Ishikawa (cell line): ENCODE results near the gene TSPAN14.
A peak's percentile ranks its signal among the peaks of the same experiment; 100 is the strongest.

Source experiments
- CEBPB ChIP-seq: IDR thresholded peaks from 2 replicates; pipeline ENCODE4 v1.6.1; 2012
- CREB1 ChIP-seq: IDR thresholded peaks from 2 replicates; pipeline ENCODE4 v1.6.1; 2012; ENCODE audit warnings: low read depth
- EGR1 ChIP-seq: IDR thresholded peaks from 2 replicates; pipeline ENCODE4 v1.6.1; 2012
- EP300 ChIP-seq: IDR thresholded peaks from 2 replicates; pipeline ENCODE4 v1.6.1; 2012; ENCODE audit warnings: borderline replicate concordance
- FOXM1 ChIP-seq: IDR thresholded peaks from 2 replicates; pipeline ENCODE4 v1.6.1; 2012; ENCODE audit warnings: low read depth, borderline replicate concordance
- MAX ChIP-seq: IDR thresholded peaks from 2 replicates; pipeline ENCODE4 v1.6.1; 2012
- NFIC ChIP-seq: IDR thresholded peaks from 2 replicates; pipeline ENCODE4 v1.6.1; 2012
- RAD21 ChIP-seq: IDR thresholded peaks from 2 replicates; pipeline ENCODE4 v1.6.1; 2012; ENCODE audit warnings: low read depth
- TAF1 ChIP-seq: IDR thresholded peaks from 2 replicates; pipeline ENCODE4 v1.6.1; 2012; ENCODE audit warnings: low read depth, mild to moderate bottlenecking
- TCF12 ChIP-seq: IDR thresholded peaks from 2 replicates; pipeline ENCODE4 v1.6.1; 2012; ENCODE audit warnings: low read depth
- TEAD4 ChIP-seq: IDR thresholded peaks from 2 replicates; pipeline ENCODE4 v1.6.1; 2012
- YY1 ChIP-seq: IDR thresholded peaks from 2 replicates; pipeline ENCODE4 v1.6.1; 2012; ENCODE audit warnings: low read depth
- ZBTB7A ChIP-seq: IDR thresholded peaks from 2 replicates; pipeline ENCODE4 v1.6.1; 2012; ENCODE audit warnings: low read depth
- TF ChIP-seq, protein P1 (sequence below): IDR thresholded peaks from 2 replicates; pipeline ENCODE4 v1.6.1; 2012; ENCODE audit warnings: low read depth, mild to moderate bottlenecking
- TF ChIP-seq, protein P2 (sequence below): IDR thresholded peaks from 2 replicates; pipeline ENCODE4 v1.6.1; 2012

The TSPAN14 gene

DNA sequence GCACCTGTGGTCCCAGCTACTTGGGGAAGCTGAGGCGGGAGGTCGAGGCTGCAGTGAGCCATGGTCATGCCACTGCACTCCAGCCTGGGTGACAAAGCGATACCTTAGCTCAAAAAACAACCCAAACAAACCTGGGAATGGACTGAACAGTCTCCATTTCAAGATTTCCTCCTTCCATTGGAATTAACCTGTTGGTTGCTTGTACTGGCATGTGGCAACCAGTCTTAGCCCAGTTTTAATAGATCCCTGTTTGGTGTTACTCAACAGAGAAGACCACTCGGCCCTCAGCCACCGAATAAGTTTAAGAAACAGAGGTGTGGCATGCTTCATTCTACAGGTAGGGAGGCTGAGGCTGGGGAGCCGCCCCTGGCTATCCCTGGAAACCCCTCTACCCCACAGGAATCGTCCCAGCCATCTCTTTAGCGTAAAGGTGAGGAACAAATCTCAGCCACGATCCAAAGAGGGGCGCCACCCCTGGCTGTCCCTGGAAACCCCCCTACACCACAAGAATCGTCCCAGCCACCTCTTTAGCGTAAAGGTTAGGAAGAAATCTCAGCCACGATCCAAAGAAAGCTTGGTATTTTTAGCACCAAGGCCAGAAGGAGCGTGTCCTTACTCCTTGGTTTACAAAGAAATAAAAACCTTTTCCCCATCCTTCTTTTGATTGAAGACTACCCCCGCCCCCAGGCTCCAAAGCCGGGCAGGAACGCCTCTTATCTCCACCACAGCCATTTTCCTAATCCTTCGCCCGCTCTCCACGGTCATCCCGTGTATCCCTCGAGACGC is 861 bp upstream of the TSPAN14 start:
- TF ChIP-seq NFIC, result 0 out of 2 replicates have a peak, but pooled peaks have one; percentile 27
- TF ChIP-seq, protein P1, sequence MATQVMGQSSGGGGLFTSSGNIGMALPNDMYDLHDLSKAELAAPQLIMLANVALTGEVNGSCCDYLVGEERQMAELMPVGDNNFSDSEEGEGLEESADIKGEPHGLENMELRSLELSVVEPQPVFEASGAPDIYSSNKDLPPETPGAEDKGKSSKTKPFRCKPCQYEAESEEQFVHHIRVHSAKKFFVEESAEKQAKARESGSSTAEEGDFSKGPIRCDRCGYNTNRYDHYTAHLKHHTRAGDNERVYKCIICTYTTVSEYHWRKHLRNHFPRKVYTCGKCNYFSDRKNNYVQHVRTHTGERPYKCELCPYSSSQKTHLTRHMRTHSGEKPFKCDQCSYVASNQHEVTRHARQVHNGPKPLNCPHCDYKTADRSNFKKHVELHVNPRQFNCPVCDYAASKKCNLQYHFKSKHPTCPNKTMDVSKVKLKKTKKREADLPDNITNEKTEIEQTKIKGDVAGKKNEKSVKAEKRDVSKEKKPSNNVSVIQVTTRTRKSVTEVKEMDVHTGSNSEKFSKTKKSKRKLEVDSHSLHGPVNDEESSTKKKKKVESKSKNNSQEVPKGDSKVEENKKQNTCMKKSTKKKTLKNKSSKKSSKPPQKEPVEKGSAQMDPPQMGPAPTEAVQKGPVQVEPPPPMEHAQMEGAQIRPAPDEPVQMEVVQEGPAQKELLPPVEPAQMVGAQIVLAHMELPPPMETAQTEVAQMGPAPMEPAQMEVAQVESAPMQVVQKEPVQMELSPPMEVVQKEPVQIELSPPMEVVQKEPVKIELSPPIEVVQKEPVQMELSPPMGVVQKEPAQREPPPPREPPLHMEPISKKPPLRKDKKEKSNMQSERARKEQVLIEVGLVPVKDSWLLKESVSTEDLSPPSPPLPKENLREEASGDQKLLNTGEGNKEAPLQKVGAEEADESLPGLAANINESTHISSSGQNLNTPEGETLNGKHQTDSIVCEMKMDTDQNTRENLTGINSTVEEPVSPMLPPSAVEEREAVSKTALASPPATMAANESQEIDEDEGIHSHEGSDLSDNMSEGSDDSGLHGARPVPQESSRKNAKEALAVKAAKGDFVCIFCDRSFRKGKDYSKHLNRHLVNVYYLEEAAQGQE, result no peak

DNA sequence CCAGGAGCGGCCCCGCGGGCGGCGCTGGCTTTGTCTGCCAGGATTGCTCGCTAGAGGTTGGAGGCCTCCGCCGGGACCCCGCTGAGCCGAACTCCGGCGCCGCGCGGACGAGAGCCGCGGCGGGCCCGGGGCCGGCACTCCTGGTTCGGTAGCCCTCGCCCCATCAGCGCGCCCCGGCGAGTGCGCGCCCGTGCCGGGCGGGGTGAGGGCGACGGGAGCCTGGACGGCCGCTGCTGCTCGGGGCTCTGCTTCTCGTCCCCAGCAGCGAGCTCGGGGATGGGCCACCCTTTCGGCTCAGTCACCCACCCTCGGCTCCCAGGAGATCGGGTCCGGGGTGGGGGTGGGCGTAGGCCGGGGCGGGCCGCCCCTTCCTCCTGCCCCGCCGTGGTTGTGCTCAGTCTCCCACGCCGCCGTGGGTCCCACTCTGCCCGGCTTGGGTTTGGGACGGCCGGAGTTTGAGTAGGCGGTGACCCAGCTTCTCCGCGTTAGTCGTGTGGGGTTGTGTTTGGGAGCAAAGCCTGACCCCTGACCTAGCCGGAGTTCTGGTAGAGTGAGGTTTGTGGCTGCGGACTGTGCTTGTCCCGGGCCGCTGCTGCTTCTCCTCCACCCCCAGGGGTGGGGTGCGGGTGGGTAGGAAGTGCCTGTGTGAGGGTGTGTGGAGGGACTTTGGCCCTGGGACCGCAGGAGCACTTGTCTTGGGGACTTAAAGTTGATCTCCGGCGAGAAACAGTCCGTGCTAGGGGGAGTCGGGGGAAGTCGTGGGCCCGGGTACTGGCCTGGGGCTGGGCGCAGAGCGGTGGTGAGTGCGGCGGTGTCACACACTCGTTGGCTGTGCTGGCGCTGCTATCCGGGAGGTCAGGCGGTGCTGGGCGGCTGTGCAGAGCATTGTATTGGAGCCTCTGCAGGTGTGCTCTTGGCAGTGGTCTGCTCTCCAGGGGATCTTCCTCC is 677 bp downstream of the TSPAN14 start:
- TF ChIP-seq CEBPB (no peak), RAD21 (no peak), CREB1 (no peak), EGR1 (0 out of 2 replicates have a peak, but pooled peaks have one; percentile 19), ZBTB7A (peak; percentile 39; the same call in 1 of the 2 replicates), TEAD4 (no peak), MAX (peak; percentile 63; the same call in 1 of the 2 replicates), TCF12 (peak; percentile 84), EP300 (peak; percentile 60; the same call in 1 of the 2 replicates), NFIC (peak; percentile 74), TAF1 (no peak; the same call in 1 of the 2 replicates), FOXM1 (no peak), YY1 (peak; percentile 3; the same call in 1 of the 2 replicates)
- TF ChIP-seq, protein P2, sequence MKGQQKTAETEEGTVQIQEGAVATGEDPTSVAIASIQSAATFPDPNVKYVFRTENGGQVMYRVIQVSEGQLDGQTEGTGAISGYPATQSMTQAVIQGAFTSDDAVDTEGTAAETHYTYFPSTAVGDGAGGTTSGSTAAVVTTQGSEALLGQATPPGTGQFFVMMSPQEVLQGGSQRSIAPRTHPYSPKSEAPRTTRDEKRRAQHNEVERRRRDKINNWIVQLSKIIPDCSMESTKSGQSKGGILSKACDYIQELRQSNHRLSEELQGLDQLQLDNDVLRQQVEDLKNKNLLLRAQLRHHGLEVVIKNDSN, result peak; percentile 29; the same call in 1 of the 2 replicates
- TF ChIP-seq, protein P1, result no peak

- TF ChIP-seq YY1, result no peak
- TF ChIP-seq FOXM1, result no peak
Measured at GRCh38 chr10:80455461-80456349, 1.6 kb downstream of the TSPAN14 start.

DNA sequence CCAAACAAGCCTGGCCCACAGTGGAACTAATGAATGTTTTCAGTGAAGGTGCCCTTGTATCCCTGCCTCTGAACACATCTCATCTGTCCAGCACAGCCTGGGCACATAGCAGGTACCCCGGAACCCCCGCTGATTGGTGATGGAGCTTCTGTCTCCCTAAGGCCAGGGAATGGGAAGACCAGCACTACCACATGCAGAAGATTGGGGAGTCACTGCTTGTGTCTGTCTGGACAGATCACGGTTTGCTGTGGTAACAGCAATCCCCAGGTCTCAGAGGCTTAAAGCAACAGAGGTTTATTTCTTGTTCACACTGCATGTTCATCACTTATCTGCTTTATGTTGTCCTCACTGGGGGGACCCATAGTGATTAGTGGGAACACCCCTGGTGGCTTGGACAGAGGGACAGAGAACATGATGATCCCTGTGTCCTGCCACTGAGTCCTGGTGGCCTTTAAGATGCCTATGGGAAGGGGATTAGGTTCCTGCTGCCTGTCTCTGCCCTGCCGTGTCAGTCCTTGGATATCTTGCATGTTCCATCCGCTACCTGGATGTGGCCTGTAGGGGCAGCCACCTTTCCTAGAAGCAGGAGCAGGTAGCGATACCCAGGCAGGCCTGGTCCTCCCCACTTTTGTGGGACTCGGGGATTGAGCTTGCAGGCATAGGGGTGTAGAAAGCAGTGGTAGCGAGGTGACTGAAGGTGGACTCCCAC is 3.6 kb downstream of the TSPAN14 start:
- TF ChIP-seq FOXM1 (no peak), NFIC (no peak), YY1 (no peak), RAD21 (no peak), ZBTB7A (no peak), EGR1 (no peak), CEBPB (no peak)
- TF ChIP-seq, protein P2, result no peak

DNA sequence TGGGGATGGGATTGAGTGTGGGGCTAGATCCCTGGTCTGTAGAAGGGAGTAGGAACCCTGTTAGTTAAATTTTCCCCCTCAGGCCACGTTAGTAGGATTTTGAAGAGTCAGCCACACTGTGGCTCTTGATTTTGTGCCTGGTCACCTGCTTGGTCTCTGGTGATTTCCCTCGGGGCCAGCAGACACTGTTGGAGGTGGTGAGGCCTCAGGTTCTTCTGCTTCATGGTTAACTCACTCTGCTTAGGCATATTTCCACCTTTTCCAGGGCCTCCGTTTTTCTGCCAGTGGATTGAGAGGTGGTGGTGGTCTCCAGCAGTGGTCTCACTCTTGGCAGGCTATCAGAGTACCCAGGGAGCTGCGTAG is 4.1 kb downstream of the TSPAN14 start:
- no peak for TF ChIP-seq EGR1
- no peak for TF ChIP-seq TAF1
- TF ChIP-seq, protein P1, result no peak
- TF ChIP-seq RAD21, result no peak
- no peak for TF ChIP-seq NFIC
- no peak for TF ChIP-seq EP300
- no peak for TF ChIP-seq FOXM1
- no peak for TF ChIP-seq TEAD4
- no peak for TF ChIP-seq YY1
